ENCODE measurements around the gene MRPS33. TPM values are rescaled to one million over a fixed set of nuclear protein-coding genes. Genes with fewer than 3 reads are reported as not detected.
"Not testable (repeated sequence)": the region's sequence is repeated elsewhere in the genome, so short reads cannot be mapped to it uniquely, and the experiment has no call there.

MRPS33 gene
- total and polyA plus RNA-seq, 7 experiments from 2014 or later, result 25.9 to 116 (median 51.2) TPM

DNA sequence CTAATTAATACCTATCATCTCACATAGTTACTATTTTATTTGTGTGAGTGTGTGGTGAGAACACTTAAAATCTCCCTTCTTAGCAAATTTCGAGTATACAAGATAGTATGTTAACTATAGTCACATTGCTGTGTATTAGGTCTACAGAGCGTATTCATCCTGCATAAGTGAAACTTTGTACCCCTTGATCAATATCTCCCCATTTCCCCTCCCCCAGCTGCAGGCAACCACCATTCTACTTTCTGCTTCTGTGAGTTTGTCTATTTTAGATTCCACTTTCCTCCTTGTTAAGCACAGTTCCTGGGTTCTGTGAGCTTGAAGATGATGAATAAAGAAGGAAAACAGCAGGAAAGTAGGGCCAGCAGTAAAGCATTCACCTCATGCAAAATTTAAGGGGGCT lies 42.4 kb downstream of the MRPS33 start:
- ATAC-seq (no peak), DNase-seq (no peak)
- Mint-ChIP-seq H3K27me3 (peaks cover 0 to 11% (median 0%) of the 10 kb centered on the region in 5 donors), H3K4me3 (no peak overlapping the region), H3K4me1 (peaks cover 0 to 4% (median 0%) of the 10 kb centered on the region in 7 donors), H3K27ac (no peak overlapping the region), H3K9me3 (peaks cover 0 to 3% (median 0%) of the 10 kb centered on the region in 11 donors), H3K36me3 (no peaks in the 10 kb centered on the region)
- ChIA-PET CTCF (no interaction called here), POLR2A (no interaction called here)
- intact Hi-C loops (cut with micrococcal nuclease), result no loop called here
- H3K27ac ChIP-seq (ENCODE audit: low read depth, low read length), result no peak overlapping the region
- no peaks in the 10 kb centered on the region for H3K27me3 ChIP-seq (ENCODE audit: control insufficient read depth in 2 of 2, insufficient read depth in 2 of 2, low read length in 2 of 2)
- no peaks in the 10 kb centered on the region for H3K9me3 ChIP-seq (ENCODE audit: control insufficient read depth in 2 of 3, low read length in 3 of 3)
- no peak overlapping the region for H3K4me3 ChIP-seq (ENCODE audit: low read length)
- H3K4me1 ChIP-seq (ENCODE audit: control insufficient read depth in 2 of 2, insufficient read depth in 2 of 2, low read length in 2 of 2), result no peaks in the 10 kb centered on the region
- no peaks in the 10 kb centered on the region for H3K36me3 ChIP-seq (ENCODE audit: control insufficient read depth in 2 of 3, insufficient read depth in 3 of 3, low read length in 3 of 3)

DNA sequence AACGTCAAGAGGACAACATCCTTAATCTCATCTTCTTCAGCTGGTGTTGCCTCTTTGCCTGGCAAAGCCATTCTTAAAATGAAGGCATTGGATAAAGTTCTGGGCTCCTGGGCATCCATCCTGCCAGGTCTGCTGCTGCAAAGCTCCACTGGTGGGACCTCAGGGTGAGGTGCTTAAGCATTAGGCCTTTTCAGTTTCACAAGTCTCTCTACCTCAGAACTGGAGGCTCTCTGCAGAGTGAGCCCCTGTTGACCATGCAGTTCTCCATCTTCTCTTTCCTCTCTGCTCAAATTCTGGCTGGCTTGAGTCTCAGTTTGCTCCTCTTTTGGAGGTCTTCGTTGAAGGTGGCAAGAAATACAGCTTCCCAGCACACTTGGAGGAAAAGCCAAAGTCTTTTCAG lies 47.3 kb downstream of the MRPS33 start:
- Mint-ChIP-seq H3K4me3 (no peak overlapping the region), H3K27me3 (peaks cover 0 to 12% (median 0%) of the 10 kb centered on the region in 5 donors), H3K4me1 (no peaks in the 10 kb centered on the region), H3K36me3 (no peaks in the 10 kb centered on the region), H3K27ac (no peak overlapping the region), H3K9me3 (peaks cover 0 to 3% (median 0%) of the 10 kb centered on the region in 11 donors)
- ATAC-seq (no peak), DNase-seq (no peak)
- no peaks in the 10 kb centered on the region for H3K36me3 ChIP-seq (ENCODE audit: control insufficient read depth in 2 of 3, insufficient read depth in 3 of 3, low read length in 3 of 3)
- H3K9me3 ChIP-seq (ENCODE audit: control insufficient read depth in 2 of 3, low read length in 3 of 3), result no peaks in the 10 kb centered on the region
- H3K27me3 ChIP-seq (ENCODE audit: control insufficient read depth in 2 of 2, insufficient read depth in 2 of 2, low read length in 2 of 2), result no peaks in the 10 kb centered on the region
- no peak overlapping the region for H3K27ac ChIP-seq (ENCODE audit: low read depth, low read length)
- ChIA-PET CTCF (interaction anchor here (0.6 kb wide), 1 partner anchor 691 kb away, joined by 3 read pairs; no protein-coding TSS in a partner anchor), POLR2A (no interaction called here)
- H3K4me1 ChIP-seq (ENCODE audit: control insufficient read depth in 2 of 2, insufficient read depth in 2 of 2, low read length in 2 of 2), result no peaks in the 10 kb centered on the region
- no peak overlapping the region for H3K4me3 ChIP-seq (ENCODE audit: low read length)
- intact Hi-C loops (cut with micrococcal nuclease), result loop anchor here in 1 of 2 donors (1.0 kb wide), 1 partner anchor 156 kb away; no protein-coding TSS in a partner anchor

DNA sequence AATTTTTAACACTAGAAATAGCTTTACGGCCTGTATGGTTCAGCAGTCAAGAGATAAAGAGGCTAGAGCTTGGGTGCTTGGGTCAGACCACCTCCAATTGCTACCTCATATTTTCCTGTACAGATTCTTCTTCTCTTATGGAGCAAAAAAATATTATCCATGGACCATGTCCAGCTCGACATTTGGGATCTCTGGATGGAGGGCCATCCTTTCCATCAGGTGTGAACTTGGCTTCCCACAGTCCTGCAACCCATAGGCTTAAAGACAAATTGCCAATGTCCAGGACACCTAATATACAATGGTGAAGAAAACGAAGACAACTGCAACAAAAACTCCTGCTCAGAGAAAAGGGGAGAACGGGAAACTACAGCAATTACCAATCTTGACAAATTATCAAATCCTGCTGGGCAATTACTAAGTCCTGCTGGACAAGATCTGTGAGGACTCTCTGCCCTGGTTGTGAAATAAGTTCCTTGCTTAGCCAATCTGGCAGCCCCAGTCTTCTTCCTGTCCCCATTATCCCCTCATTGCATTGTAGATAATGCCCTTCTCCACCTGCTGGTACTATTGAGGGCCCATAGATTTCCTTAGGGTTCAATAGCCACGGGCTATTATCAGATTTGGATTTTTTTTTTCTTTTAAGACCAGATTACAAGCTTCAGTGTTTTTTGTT lies 48.1 kb downstream of the MRPS33 start:
- no peaks in the 10 kb centered on the region for H3K4me1 Mint-ChIP-seq
- H3K4me1 ChIP-seq (ENCODE audit: control insufficient read depth in 2 of 2, insufficient read depth in 2 of 2, low read length in 2 of 2), result no peaks in the 10 kb centered on the region

DNA sequence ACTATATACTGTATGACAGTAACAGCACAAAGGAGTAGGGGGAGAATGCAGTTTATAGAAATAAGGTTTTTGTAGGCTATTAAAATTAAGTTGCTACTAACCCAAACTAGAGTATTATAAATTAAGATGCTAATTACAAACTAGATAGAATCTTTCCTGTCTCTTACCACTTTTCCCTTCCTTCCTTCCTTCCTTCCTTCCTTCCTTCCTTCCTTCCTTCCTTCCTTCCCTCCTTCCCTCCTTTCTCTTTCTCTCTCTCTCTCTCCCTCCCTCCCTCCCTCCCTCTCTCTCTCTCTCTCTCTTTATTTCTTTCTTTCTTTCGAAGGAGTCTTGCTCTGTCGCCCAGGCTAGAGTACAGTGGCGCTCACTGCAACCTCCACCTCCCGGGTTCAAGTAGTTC lies 53.6 kb downstream of the MRPS33 start:
- H3K4me1 Mint-ChIP-seq, result no peaks in the 10 kb centered on the region
- no peak overlapping the region for H3K4me3 Mint-ChIP-seq
- ATAC-seq (no peak), DNase-seq (no peak)
- no peaks in the 10 kb centered on the region for H3K27me3 ChIP-seq (ENCODE audit: control insufficient read depth in 2 of 2, insufficient read depth in 2 of 2, low read length in 2 of 2)
- H3K4me3 ChIP-seq (ENCODE audit: low read length), result no peak overlapping the region
- no peaks in the 10 kb centered on the region for H3K36me3 ChIP-seq (ENCODE audit: control insufficient read depth in 2 of 3, insufficient read depth in 3 of 3, low read length in 3 of 3)
- H3K27ac ChIP-seq (ENCODE audit: low read depth, low read length), result no peak overlapping the region
- POLR2A ChIA-PET, result no interaction called here
- no peak overlapping the region for H3K27ac Mint-ChIP-seq
- intact Hi-C loops (cut with micrococcal nuclease), result no loop called here
- H3K27me3 Mint-ChIP-seq, result no peaks in the 10 kb centered on the region
- H3K4me1 ChIP-seq (ENCODE audit: control insufficient read depth in 2 of 2, insufficient read depth in 2 of 2, low read length in 2 of 2), result no peaks in the 10 kb centered on the region
- CTCF ChIA-PET, result no interaction called here
- H3K9me3 Mint-ChIP-seq, result peaks cover 0 to 6% (median 2%) of the 10 kb centered on the region in 11 donors
- peaks cover 0 to 6% (median 0%) of the 10 kb centered on the region in 3 experiments for H3K9me3 ChIP-seq (ENCODE audit: control insufficient read depth in 2 of 3, low read length in 3 of 3)
- no peaks in the 10 kb centered on the region for H3K36me3 Mint-ChIP-seq

More for the DNA sequence above, 48.1 kb downstream of the MRPS33 start:
- peaks cover 0 to 3% (median 0%) of the 10 kb centered on the region in 11 donors for H3K9me3 Mint-ChIP-seq
- POLR2A ChIA-PET, result no interaction called here
- DNase-seq, result no peak
- Histone ChIP-seq H3K9me3 (ENCODE audit: control insufficient read depth in 2 of 3, low read length in 3 of 3) (no peaks in the 10 kb centered on the region), H3K36me3 (ENCODE audit: control insufficient read depth in 2 of 3, insufficient read depth in 3 of 3, low read length in 3 of 3) (no peaks in the 10 kb centered on the region), H3K27ac (ENCODE audit: low read depth, low read length) (no peak overlapping the region), H3K4me3 (ENCODE audit: low read length) (no peak overlapping the region), H3K27me3 (ENCODE audit: control insufficient read depth in 2 of 2, insufficient read depth in 2 of 2, low read length in 2 of 2) (no peaks in the 10 kb centered on the region)
- H3K36me3 Mint-ChIP-seq, result no peaks in the 10 kb centered on the region
- CTCF ChIA-PET, result interaction anchor here (0.6 kb wide), 2 partner anchors 232 to 692 kb away, joined by 3 to 5 read pairs; no protein-coding TSS in a partner anchor
- intact Hi-C loops (cut with micrococcal nuclease), result loop anchor here in 1 of 2 donors (1.0 kb wide), 1 partner anchor 155 kb away; no protein-coding TSS in a partner anchor
- H3K27me3 Mint-ChIP-seq, result peaks cover 0 to 12% (median 0%) of the 10 kb centered on the region in 5 donors
- no peak overlapping the region for H3K27ac Mint-ChIP-seq
- ATAC-seq, result no peak
- H3K4me3 Mint-ChIP-seq, result no peak overlapping the region

DNA sequence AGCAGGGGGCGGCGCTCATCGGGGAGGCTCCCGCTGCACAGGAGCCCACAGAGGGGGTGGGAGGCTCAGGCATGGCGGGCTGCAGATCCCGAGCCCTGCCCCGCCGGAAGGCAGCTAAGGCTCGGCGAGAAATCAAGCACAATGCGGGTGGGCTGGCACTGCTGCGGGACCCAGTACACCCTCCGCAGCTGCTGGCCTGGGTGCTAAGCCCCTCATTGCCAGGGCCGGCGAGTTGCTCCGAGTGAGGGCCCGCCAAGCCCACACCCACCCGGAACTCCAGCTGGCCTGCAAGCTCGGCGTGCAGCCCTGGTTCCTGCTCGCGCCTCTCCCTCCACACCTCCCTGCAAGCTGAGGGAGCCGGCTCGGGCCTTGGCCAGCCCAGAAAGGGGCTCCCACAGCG lies 57.8 kb downstream of the MRPS33 start:
- H3K27ac Mint-ChIP-seq; DNase-seq; CTCF ChIA-PET; H3K36me3 Mint-ChIP-seq; intact Hi-C loops (cut with micrococcal nuclease); H3K36me3 ChIP-seq (ENCODE audit: control insufficient read depth in 2 of 3, insufficient read depth in 3 of 3, low read length in 3 of 3); H3K4me3 Mint-ChIP-seq; POLR2A ChIA-PET; H3K4me1 ChIP-seq (ENCODE audit: control insufficient read depth in 2 of 2, insufficient read depth in 2 of 2, low read length in 2 of 2); H3K9me3 ChIP-seq (ENCODE audit: control insufficient read depth in 2 of 3, low read length in 3 of 3); H3K9me3 Mint-ChIP-seq; H3K27me3 Mint-ChIP-seq; H3K4me1 Mint-ChIP-seq; H3K4me3 ChIP-seq (ENCODE audit: low read length); ATAC-seq; H3K27me3 ChIP-seq (ENCODE audit: control insufficient read depth in 2 of 2, insufficient read depth in 2 of 2, low read length in 2 of 2); H3K27ac ChIP-seq (ENCODE audit: low read depth, low read length): not testable (repeated sequence)

Other genes starting within 250 kb of the MRPS33 start
- 10 to 100 TPM; 25.8 to 58.7 (median 49.7) TPM for gene BRAF, start 90.0 kb downstream of the MRPS33 start, total RNA-seq
- gene BRAF, start 90.0 kb downstream of the MRPS33 start, polyA plus RNA-seq, result 10 to 100 TPM; 11.2 to 13.9 TPM
- 1 to 10 TPM in 1 of 5 experiments, under 1 TPM in 2, not detected in 2; 0.05 to 3.0 (median 0.10) TPM for gene TMEM178B, start 59.1 kb upstream of the MRPS33 start, total RNA-seq
- gene TMEM178B, start 59.1 kb upstream of the MRPS33 start, polyA plus RNA-seq, result not detected

Measured in naive thymus-derived CD4-positive, alpha-beta T cell (primary cell).